Measurements from ENCODE around the gene SORL1. TPM values are rescaled to one million over a fixed set of nuclear protein-coding genes. Genes with fewer than 3 reads are reported as not detected.

The SORL1 gene
- total RNA-seq, 1 donor from 2014 or later = 11.3 TPM

GRCh38 chr11:121657146-121657545, 205.0 kb downstream of the SORL1 start:
- H3K4me3 ChIP-seq (ENCODE audit: low read depth, low read length) = no peak overlapping the region
- no peaks in the 10 kb centered on the region for H3K27me3 ChIP-seq (ENCODE audit: control insufficient read depth, insufficient read depth, low read length)
- TF ChIP-seq CTCF (IDR thresholded peaks at IDR 0.05; ENCODE audit: insufficient read depth, low read length, severe bottlenecking) = no peak
- DNase-seq (ENCODE audit: low read depth) (no peak), FAIRE-seq (no peak)
- H3K36me3 ChIP-seq (ENCODE audit: control insufficient read depth, insufficient read depth, low read length) = no peaks in the 10 kb centered on the region

- DNase-seq (ENCODE audit: low read depth) = no peak
- no peak for FAIRE-seq
- no peak for TF ChIP-seq CTCF (IDR thresholded peaks at IDR 0.05; ENCODE audit: insufficient read depth, low read length, severe bottlenecking)
Observed at GRCh38 chr11:121659811-121660210, 207.7 kb downstream of the SORL1 start.

GRCh38 chr11:121661880-121662486, 209.9 kb downstream of the SORL1 start:
- Histone ChIP-seq H3K36me3 (ENCODE audit: control insufficient read depth, insufficient read depth, low read length) (no peaks in the 10 kb centered on the region), H3K4me3 (ENCODE audit: low read depth, low read length) (no peak overlapping the region), H3K27me3 (ENCODE audit: control insufficient read depth, insufficient read depth, low read length) (peaks cover 2% of the 10 kb centered on the region)
- no peak for TF ChIP-seq CTCF (IDR thresholded peaks at IDR 0.05; ENCODE audit: insufficient read depth, low read length, severe bottlenecking)
- DNase-seq (ENCODE audit: low read depth) (peak; percentile 34), FAIRE-seq (no peak)

More at GRCh38 chr11:121659811-121660210, 207.7 kb downstream of the SORL1 start:
- H3K36me3 ChIP-seq (ENCODE audit: control insufficient read depth, insufficient read depth, low read length) = no peaks in the 10 kb centered on the region
- no peaks in the 10 kb centered on the region for H3K27me3 ChIP-seq (ENCODE audit: control insufficient read depth, insufficient read depth, low read length)
- H3K4me3 ChIP-seq (ENCODE audit: low read depth, low read length) = no peak overlapping the region

GRCh38 chr11:121664144-121664543, 212.0 kb downstream of the SORL1 start:
- no peak for DNase-seq (ENCODE audit: low read depth)
- no peaks in the 10 kb centered on the region for H3K36me3 ChIP-seq (ENCODE audit: control insufficient read depth, insufficient read depth, low read length)
- no peak for FAIRE-seq
- H3K27me3 ChIP-seq (ENCODE audit: control insufficient read depth, insufficient read depth, low read length) = peaks cover 2% of the 10 kb centered on the region
- TF ChIP-seq CTCF (IDR thresholded peaks at IDR 0.05; ENCODE audit: insufficient read depth, low read length, severe bottlenecking) = no peak
- no peak overlapping the region for H3K4me3 ChIP-seq (ENCODE audit: low read depth, low read length)

GRCh38 chr11:121665206-121665838, 213.2 kb downstream of the SORL1 start:
- Histone ChIP-seq H3K36me3 (ENCODE audit: control insufficient read depth, insufficient read depth, low read length) (no peaks in the 10 kb centered on the region), H3K27me3 (ENCODE audit: control insufficient read depth, insufficient read depth, low read length) (peaks cover 2% of the 10 kb centered on the region), H3K4me3 (ENCODE audit: low read depth, low read length) (no peak overlapping the region)
- no peak for DNase-seq (ENCODE audit: low read depth)
- FAIRE-seq = no peak
- no peak for TF ChIP-seq CTCF (IDR thresholded peaks at IDR 0.05; ENCODE audit: insufficient read depth, low read length, severe bottlenecking)
